HEK293 (cell line): Measurements from ENCODE around the gene SPRED3.

Experiments
- CTCF ChIA-PET: fragments of 350-600 bp; formaldehyde crosslinking; extraction: SDS; loops from one replicate; lab custom pipeline; 2021; ENCODE audit warnings: antibody characterized with exemption; lab: Yijun Ruan, JAX
- POLR2A ChIA-PET: fragments of 300-600 bp; formaldehyde crosslinking; extraction: SDS; loops from one replicate; lab custom pipeline; 2020; ENCODE audit warnings: antibody characterized with exemption, inconsistent platforms; lab: Yijun Ruan, JAX
- H3K27ac ChIP-seq: fragments of 200-500 bp; sonication (Bioruptor generic); 2 replicates; pipeline ENCODE4 v1.5.1; 2014; ENCODE audit warnings: low read depth, low read length, control low read depth, inconsistent platforms; ENCODE audit errors: extremely low read depth
- H3K36me3 ChIP-seq, 2 experiments: fragments of 200-500 bp in 1 of 2; sonication (Bioruptor generic) in 1 of 2; 1 replicate in 1 of 2; 2 replicates in 1 of 2; pipeline ENCODE4 v1.5.1; 2014 to 2017; ENCODE audit warnings: inconsistent platforms in 2 of 2, low read length in 2 of 2; ENCODE audit not compliant: control insufficient read depth in 2 of 2, insufficient read depth in 1 of 2
- H3K4me1 ChIP-seq: fragments of 200-500 bp; sonication (Bioruptor generic); 2 replicates; pipeline ENCODE4 v1.5.1; 2014; ENCODE audit warnings: mild to moderate bottlenecking, low read length, inconsistent platforms; ENCODE audit not compliant: control insufficient read depth, insufficient read depth
- H3K4me3 ChIP-seq: 2 replicates; pipeline ENCODE4 v1.5.1; 2011; ENCODE audit warnings: low read depth, mild to moderate bottlenecking, control low read depth, low read length, moderate library complexity
- H3K9me3 ChIP-seq: fragments of 200-500 bp; sonication (Bioruptor generic); 2 replicates; pipeline ENCODE4 v1.5.1; 2014; ENCODE audit warnings: low read depth, low read length, inconsistent platforms; ENCODE audit not compliant: control insufficient read depth, insufficient read depth
- KLF16 ChIP-seq: fragments of 450-650 bp; formaldehyde crosslinking; IDR thresholded peaks from 2 replicates; pipeline ENCODE4 v1.5.1; 2017; ENCODE audit warnings: missing biosample characterization, missing genetic modification characterization
- REST ChIP-seq: fragments of 450-650 bp; formaldehyde crosslinking; IDR thresholded peaks from 2 replicates; pipeline ENCODE4 v1.5.1; 2016; ENCODE audit warnings: missing biosample characterization, missing genetic modification characterization
- SALL2 ChIP-seq: fragments of 450-650 bp; formaldehyde crosslinking; IDR thresholded peaks from 2 replicates; pipeline ENCODE4 v1.5.0; 2017; ENCODE audit warnings: missing biosample characterization, mild to moderate bottlenecking, missing genetic modification characterization, borderline replicate concordance
- ZBTB17 ChIP-seq: fragments of 450-650 bp; formaldehyde crosslinking; IDR thresholded peaks from 2 replicates; pipeline ENCODE4 v1.5.1; 2016; ENCODE audit warnings: missing biosample characterization, missing genetic modification characterization
- ZIC2 ChIP-seq: fragments of 450-650 bp; formaldehyde crosslinking; IDR thresholded peaks from 2 replicates; pipeline ENCODE4 v1.5.1; 2016; ENCODE audit warnings: missing biosample characterization, missing genetic modification characterization
- ZNF133 ChIP-seq: fragments of 450-650 bp; formaldehyde crosslinking; IDR thresholded peaks from 2 replicates; pipeline ENCODE4 v1.5.1; 2016; ENCODE audit warnings: missing biosample characterization, missing genetic modification characterization
- ZNF148 ChIP-seq: fragments of 450-650 bp; formaldehyde crosslinking; IDR thresholded peaks from 2 replicates; pipeline ENCODE4 v1.5.0; 2017; ENCODE audit warnings: missing biosample characterization, missing genetic modification characterization, borderline replicate concordance
- ZNF214 ChIP-seq: fragments of 450-650 bp; formaldehyde crosslinking; IDR thresholded peaks from 2 replicates; pipeline ENCODE4 v1.5.1; 2017; ENCODE audit warnings: missing biosample characterization, mild to moderate bottlenecking, missing genetic modification characterization, borderline replicate concordance
- ZNF23 ChIP-seq: fragments of 450-650 bp; formaldehyde crosslinking; IDR thresholded peaks from 2 replicates; pipeline ENCODE4 v1.5.1; 2016; ENCODE audit warnings: missing biosample characterization, missing genetic modification characterization, borderline replicate concordance
- ZNF26 ChIP-seq: fragments of 450-650 bp; formaldehyde crosslinking; IDR thresholded peaks from 2 replicates; pipeline ENCODE4 v1.5.1; 2016; ENCODE audit warnings: missing biosample characterization, missing genetic modification characterization
- ZNF311 ChIP-seq: fragments of 450-650 bp; formaldehyde crosslinking; IDR thresholded peaks from 2 replicates; pipeline ENCODE4 v1.5.1; 2017; ENCODE audit warnings: missing biosample characterization, missing genetic modification characterization, borderline replicate concordance
- ZNF416 ChIP-seq: fragments of 450-650 bp; formaldehyde crosslinking; IDR thresholded peaks from 2 replicates; pipeline ENCODE4 v1.5.1; 2016; ENCODE audit warnings: missing biosample characterization, missing genetic modification characterization
- ZNF488 ChIP-seq: fragments of 450-650 bp; formaldehyde crosslinking; IDR thresholded peaks from 2 replicates; pipeline ENCODE4 v1.5.1; 2016; ENCODE audit warnings: missing biosample characterization, missing genetic modification characterization
- ZNF514 ChIP-seq: fragments of 450-650 bp; formaldehyde crosslinking; IDR thresholded peaks from 2 replicates; pipeline ENCODE4 v1.5.1; 2016; ENCODE audit warnings: missing biosample characterization, missing genetic modification characterization
- ZNF600 ChIP-seq: fragments of 450-650 bp; formaldehyde crosslinking; IDR thresholded peaks from 2 replicates; pipeline ENCODE4 v1.5.1; 2016; ENCODE audit warnings: missing biosample characterization, missing genetic modification characterization
- ZNF692 ChIP-seq: fragments of 450-650 bp; formaldehyde crosslinking; IDR thresholded peaks from 2 replicates; pipeline ENCODE4 v1.5.1; 2016; ENCODE audit warnings: missing biosample characterization, missing genetic modification characterization
- ZNF701 ChIP-seq: fragments of 450-650 bp; formaldehyde crosslinking; IDR thresholded peaks from 2 replicates; pipeline ENCODE4 v1.5.1; 2016; ENCODE audit warnings: missing biosample characterization, missing genetic modification characterization
- ZNF768 ChIP-seq: fragments of 450-650 bp; formaldehyde crosslinking; IDR thresholded peaks from 2 replicates; pipeline ENCODE4 v1.5.1; 2018; ENCODE audit warnings: missing biosample characterization, mild to moderate bottlenecking, missing genetic modification characterization
- ZSCAN23 ChIP-seq: fragments of 450-650 bp; formaldehyde crosslinking; IDR thresholded peaks from 2 replicates; pipeline ENCODE4 v1.5.1; 2016; ENCODE audit warnings: missing biosample characterization, missing genetic modification characterization

SPRED3 gene

GRCh38 chr19:38422438-38422837 lies 33.9 kb downstream of the SPRED3 start:
- Histone ChIP-seq H3K27ac (no peak overlapping the region), H3K4me1 (peaks cover 9% of the 10 kb centered on the region)

GRCh38 chr19:38424272-38424671 lies 35.8 kb downstream of the SPRED3 start:
- CTCF ChIA-PET, result interaction anchor here (0.8 to 2.9 kb wide), 2 partner anchors 21 to 181 kb away, joined by 5 to 17 read pairs; partner anchors contain the start of gene FAM98C
- no peak overlapping the region for H3K4me3 ChIP-seq
- H3K36me3 ChIP-seq, result no peaks in the 10 kb centered on the region; a peak in 1 of 3 replicates
- no peak for TF ChIP-seq ZNF701 (tag by site-specific recombination)
- TF ChIP-seq ZNF514 (tag by site-specific recombination), result no peak
- TF ChIP-seq ZNF26 (tag by site-specific recombination), result no peak
- no peak for TF ChIP-seq SALL2
- TF ChIP-seq REST (tag by site-specific recombination), result no peak
- TF ChIP-seq ZNF311 (tag by site-specific recombination), result no peak
- no peak for TF ChIP-seq ZNF148
- TF ChIP-seq ZNF600 (tag by site-specific recombination), result no peak
- no peak overlapping the region for H3K27ac ChIP-seq
- H3K4me1 ChIP-seq, result no peaks in the 10 kb centered on the region
- POLR2A ChIA-PET, result interaction anchor here (0.7 kb wide), 1 partner anchor 11 kb away, joined by 3 read pairs; no protein-coding TSS in a partner anchor
- H3K9me3 ChIP-seq, result no peaks in the 10 kb centered on the region

More at GRCh38 chr19:38422438-38422837, 33.9 kb downstream of the SPRED3 start:
- TF ChIP-seq ZBTB17 (tag by site-specific recombination) (peak; percentile 99), ZIC2 (tag by site-specific recombination) (peak; percentile 56; the same call in 1 of the 2 replicates), ZSCAN23 (tag by site-specific recombination) (no peak), KLF16 (tag by site-specific recombination) (no peak)
- Histone ChIP-seq H3K9me3 (no peaks in the 10 kb centered on the region), H3K4me3 (no peak overlapping the region), H3K36me3 (no peaks in the 10 kb centered on the region)
- POLR2A ChIA-PET, result no interaction called here
- CTCF ChIA-PET, result interaction anchor here (1.0 to 1.1 kb wide), 2 partner anchors 57 to 67 kb away, joined by 3 to 5 read pairs; no protein-coding TSS in a partner anchor

- Histone ChIP-seq H3K9me3 (no peaks in the 10 kb centered on the region), H3K27ac (no peak overlapping the region), H3K4me1 (no peaks in the 10 kb centered on the region), H3K4me3 (no peak overlapping the region), H3K36me3 (no peaks in the 10 kb centered on the region; a peak in 1 of 3 replicates)
- CTCF ChIA-PET, result interaction anchor here (0.6 to 2.9 kb wide), 3 partner anchors 22 to 190 kb away, joined by 3 to 17 read pairs (median 4); partner anchors contain the start of gene FAM98C
- POLR2A ChIA-PET, result interaction anchor here (0.6 kb wide), 1 partner anchor 13 kb away, joined by 6 read pairs; no protein-coding TSS in a partner anchor
- TF ChIP-seq ZNF214 (tag by site-specific recombination), result no peak
- TF ChIP-seq ZNF23, result no peak
- no peak for TF ChIP-seq ZNF488 (tag by site-specific recombination)
- TF ChIP-seq ZNF133 (tag by site-specific recombination), result no peak
- peak; percentile 75; the same call in 1 of the 2 replicates for TF ChIP-seq ZNF768 (tag by site-specific recombination)
- TF ChIP-seq ZNF416 (tag by site-specific recombination), result no peak
- TF ChIP-seq ZIC2 (tag by site-specific recombination), result peak; percentile 47
- no peak for TF ChIP-seq ZNF692 (tag by site-specific recombination)
- TF ChIP-seq ZNF514 (tag by site-specific recombination), result no peak
These were observed 36.8 kb downstream of the SPRED3 start for GRCh38 chr19:38425222-38425809.
